ENCODE results near the gene GFOD2.

The GFOD2 gene

DNA sequence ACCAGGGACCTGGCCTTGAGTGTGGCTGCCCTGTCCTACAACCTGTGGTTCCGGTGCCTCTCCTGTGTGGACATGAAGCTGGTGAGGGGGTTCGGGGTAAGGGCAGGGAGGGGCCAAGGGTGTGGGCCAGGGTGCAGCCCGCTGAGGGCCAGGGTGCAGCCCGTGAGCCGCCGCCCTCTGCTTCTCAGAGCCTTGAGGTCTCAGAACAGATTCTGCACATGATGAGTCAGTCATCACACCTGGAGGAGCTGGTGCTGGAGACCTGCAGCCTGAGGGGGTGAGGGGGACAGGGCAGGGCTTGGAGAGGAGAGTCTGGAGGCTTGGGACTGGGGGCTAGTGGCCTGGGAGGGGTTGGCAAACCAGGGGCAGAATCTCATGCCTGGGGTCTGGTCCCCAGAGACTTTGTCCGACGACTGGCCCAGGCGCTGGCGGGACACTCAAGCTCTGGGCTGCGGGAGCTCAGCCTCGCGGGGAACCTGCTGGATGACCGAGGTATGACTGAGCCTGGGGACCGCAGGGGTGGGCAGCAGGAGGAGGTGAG is 71.9 kb downstream of the GFOD2 start:
- no peak for DNase-seq

DNA sequence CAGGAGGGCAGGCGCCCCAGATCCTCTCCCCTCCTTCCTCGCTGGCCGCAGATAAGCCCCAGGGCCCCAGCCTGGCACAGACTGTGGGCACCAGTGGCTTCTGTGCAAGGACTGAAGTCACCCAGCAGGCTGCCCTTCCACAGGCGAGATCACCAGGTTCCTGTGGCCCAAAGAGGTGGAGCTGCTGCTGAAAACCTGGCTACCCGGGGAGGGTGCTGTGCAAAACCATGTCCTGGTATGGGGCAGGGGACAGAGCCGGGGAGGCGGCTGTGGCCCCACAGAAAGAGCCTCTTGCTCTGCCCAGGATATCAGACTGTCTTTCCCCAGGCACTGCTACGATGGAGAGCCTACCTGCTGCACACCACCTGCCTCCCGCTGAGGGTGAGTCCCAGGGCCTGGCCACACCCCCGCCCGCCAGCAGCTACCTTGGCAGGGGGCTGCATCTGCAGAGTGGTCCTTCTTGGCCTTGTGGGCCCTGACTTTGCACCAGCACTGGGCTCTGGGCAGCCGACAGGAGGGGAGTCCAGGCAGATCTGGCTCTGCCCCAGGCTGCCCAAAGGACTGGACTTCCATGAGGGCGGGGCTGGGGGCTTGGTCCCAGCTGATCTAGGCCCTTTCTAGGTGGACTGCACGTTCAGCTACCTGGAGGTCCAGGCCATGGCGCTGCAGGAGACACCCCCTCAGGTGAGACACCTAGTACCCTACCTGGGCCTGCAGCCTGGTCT is 73.6 kb downstream of the GFOD2 start:
- no peak for DNase-seq

DNA sequence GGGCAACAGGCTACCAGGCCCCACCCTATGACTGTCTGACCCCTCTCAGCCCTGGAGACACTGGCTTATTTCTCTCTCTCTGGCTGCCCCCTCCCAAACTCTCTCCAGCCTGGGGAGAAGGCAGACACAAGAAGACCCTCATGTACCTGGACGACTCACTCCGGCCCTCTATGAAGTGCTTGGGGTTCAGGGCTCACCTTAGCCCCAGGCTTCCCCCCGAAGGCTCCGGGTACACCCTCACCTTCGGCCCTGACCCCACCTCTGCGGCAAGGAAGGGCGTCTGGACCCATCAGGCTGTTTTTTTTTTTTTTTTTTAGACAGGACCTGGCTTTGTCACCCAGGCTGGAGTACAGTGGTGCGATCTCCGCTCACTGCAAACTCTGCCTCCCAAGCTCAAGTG is 75.1 kb downstream of the GFOD2 start:
- no peak for DNase-seq

- DNase-seq, result peak in 45 of 56 donors; percentile 13 to 80 (median 53)
These were observed 77.1 kb downstream of the GFOD2 start for GRCh38 chr16:67641779-67642708.

GRCh38 chr16:67637625-67638024 is 81.5 kb downstream of the GFOD2 start:
- DNase-seq, result no peak

- DNase-seq, result no peak
These were observed 82.4 kb downstream of the GFOD2 start for GRCh38 chr16:67636713-67637112.

GRCh38 chr16:67632415-67633172 is 86.5 kb downstream of the GFOD2 start:
- peak in 6 of 56 donors; percentile 12 to 44 (median 24) for DNase-seq

- DNase-seq, result no peak
These were observed 90.9 kb downstream of the GFOD2 start for GRCh38 chr16:67628216-67628615.
